ENCODE results near the gene LYRM9.
"Not testable (repeated sequence)": the region's sequence is repeated elsewhere in the genome, so short reads cannot be mapped to it uniquely, and the experiment has no call there.

LYRM9 gene

DNA sequence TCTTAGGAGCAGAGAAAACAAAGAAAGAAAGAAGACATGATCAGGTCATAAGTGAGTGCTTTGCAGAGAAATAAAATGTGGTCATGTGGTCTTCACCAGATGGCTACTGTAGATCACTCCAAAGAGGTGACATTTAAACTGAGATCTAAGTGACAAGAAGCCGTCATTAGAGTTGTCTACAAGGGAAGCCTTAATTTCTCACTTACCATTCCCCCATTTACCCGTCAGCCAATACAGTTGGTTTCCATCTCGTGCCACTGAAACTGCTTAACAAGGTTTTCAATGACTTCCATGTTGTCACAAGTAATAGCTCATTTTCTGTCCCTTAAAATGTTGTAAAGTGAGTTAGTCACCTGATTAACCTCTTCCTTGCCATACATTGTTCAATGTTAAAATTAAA lies 6.4 kb upstream of the LYRM9 start:
- no peak overlapping the region for H2AFZ ChIP-seq (ENCODE audit: low read depth, low read length)
- H3K4me3 ChIP-seq (ENCODE audit: low read length), result no peak overlapping the region
- H3K4me1 ChIP-seq (ENCODE audit: insufficient read depth, low read length), result peaks cover 15% of the 10 kb centered on the region
- H3K9me3 ChIP-seq (ENCODE audit: low read length), result no peaks in the 10 kb centered on the region
- H3K27me3 ChIP-seq (ENCODE audit: insufficient read depth, low read length), result no peaks in the 10 kb centered on the region
- no peaks in the 10 kb centered on the region for H3K36me3 ChIP-seq (ENCODE audit: insufficient read depth, low read length)

- no peak overlapping the region for H3K4me3 ChIP-seq (ENCODE audit: low read length)
- peaks cover 23% of the 10 kb centered on the region for H3K4me1 ChIP-seq (ENCODE audit: insufficient read depth, low read length)
- no peaks in the 10 kb centered on the region for H3K27me3 ChIP-seq (ENCODE audit: insufficient read depth, low read length)
- no peaks in the 10 kb centered on the region for H3K36me3 ChIP-seq (ENCODE audit: insufficient read depth, low read length)
- no peak overlapping the region for H2AFZ ChIP-seq (ENCODE audit: low read depth, low read length)
- no peaks in the 10 kb centered on the region for H3K9me3 ChIP-seq (ENCODE audit: low read length)
Measured at GRCh38 chr17:27898096-27898495, 4.9 kb upstream of the LYRM9 start.

DNA sequence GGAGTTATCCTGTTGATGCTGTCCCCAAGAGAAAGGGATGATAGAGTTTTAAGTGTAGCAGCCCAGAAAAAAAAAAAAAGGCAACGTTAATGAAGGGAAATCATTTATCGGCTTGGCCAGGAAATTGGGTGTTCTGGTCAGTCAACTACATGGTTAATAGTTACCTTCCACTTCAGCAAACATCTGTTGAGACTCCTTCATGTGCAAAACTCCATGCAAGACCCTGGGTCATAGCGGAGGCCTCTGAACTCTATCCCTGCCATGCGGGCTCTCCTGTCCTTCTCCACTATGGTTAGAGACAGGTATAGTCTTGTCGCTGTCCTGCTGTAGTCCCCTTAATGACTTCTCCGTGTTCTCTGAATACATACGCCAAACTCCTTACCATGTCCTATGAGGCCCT lies 3.5 kb upstream of the LYRM9 start:
- Histone ChIP-seq H3K27me3 (ENCODE audit: insufficient read depth, low read length) (no peaks in the 10 kb centered on the region), H3K9me3 (ENCODE audit: low read length) (no peaks in the 10 kb centered on the region), H2AFZ (ENCODE audit: low read depth, low read length) (no peak overlapping the region), H3K4me1 (ENCODE audit: insufficient read depth, low read length) (peaks cover 29% of the 10 kb centered on the region), H3K36me3 (ENCODE audit: insufficient read depth, low read length) (no peaks in the 10 kb centered on the region), H3K4me3 (ENCODE audit: low read length) (no peak overlapping the region)

DNA sequence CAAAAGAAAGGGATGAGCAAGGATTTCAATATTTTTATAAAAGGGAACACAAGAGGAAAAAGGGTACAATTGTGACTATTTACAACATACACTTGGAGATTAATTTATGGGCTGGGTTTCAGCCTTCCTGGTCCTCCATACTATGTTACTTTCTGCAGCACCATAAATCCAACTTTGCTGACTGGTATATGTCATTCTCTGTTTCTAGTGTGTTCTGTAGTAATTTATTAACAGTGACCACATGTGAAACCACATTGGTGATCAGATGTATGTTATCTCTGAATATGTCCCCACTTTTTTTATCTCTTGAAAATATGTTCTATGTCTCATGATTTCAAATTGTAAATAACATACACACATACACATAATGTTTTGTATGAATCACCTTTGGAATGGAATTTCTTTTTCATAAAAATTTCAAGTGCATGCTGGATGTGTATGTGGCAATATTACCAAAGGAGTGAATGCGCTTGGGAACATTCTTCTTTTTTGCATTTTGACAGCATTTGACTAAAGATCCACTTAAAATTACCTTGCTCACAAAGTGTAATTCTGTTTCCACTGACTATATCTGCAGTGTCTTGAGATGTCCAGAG lies 2.9 kb upstream of the LYRM9 start:
- no peak overlapping the region for H2AFZ ChIP-seq (ENCODE audit: low read depth, low read length)
- H3K9me3 ChIP-seq (ENCODE audit: low read length), result no peaks in the 10 kb centered on the region
- peaks cover 29% of the 10 kb centered on the region for H3K4me1 ChIP-seq (ENCODE audit: insufficient read depth, low read length)
- H3K27me3 ChIP-seq (ENCODE audit: insufficient read depth, low read length), result no peaks in the 10 kb centered on the region
- H3K4me3 ChIP-seq (ENCODE audit: low read length), result no peak overlapping the region
- no peaks in the 10 kb centered on the region for H3K36me3 ChIP-seq (ENCODE audit: insufficient read depth, low read length)

- Histone ChIP-seq H3K4me1 (ENCODE audit: insufficient read depth, low read length) (peaks cover 29% of the 10 kb centered on the region), H3K4me3 (ENCODE audit: low read length) (no peak overlapping the region), H3K27me3 (ENCODE audit: insufficient read depth, low read length) (no peaks in the 10 kb centered on the region), H3K36me3 (ENCODE audit: insufficient read depth, low read length) (no peaks in the 10 kb centered on the region), H2AFZ (ENCODE audit: low read depth, low read length) (no peak overlapping the region), H3K9me3 (ENCODE audit: low read length) (no peaks in the 10 kb centered on the region)
Measured at GRCh38 chr17:27895123-27895895, 2.1 kb upstream of the LYRM9 start.

DNA sequence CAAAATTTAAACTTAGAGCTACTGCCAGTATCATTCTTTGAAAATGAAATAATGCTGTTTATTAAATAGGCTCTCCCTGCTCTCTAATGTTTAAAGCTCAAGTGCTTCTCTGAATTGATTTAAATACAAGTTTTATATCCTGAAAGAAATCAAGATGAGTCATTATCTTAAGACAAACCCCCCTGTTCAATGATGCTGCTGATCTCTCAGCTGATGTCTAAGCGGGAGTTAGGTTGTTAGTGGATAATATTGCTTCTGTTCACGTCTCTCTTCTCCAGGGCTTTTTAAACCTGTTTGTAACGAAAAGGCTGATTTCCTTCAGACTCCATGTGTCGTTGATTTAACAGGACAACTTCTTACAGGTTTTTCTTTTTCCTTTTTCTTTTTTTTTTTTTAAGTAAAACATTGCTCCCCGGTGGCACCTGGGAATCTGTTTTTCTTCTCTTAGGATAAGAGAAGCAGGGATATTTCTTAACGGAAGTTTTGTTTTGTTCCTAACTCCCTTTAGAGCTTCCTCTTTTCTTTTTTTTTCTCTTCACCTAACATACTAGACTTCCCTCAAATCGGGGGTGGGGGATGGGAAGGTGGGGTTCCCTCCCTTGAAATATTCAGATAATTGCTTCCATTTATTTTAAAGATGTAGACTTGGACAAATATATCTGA lies 807 bp upstream of the LYRM9 start:
- Histone ChIP-seq H3K9me3 (ENCODE audit: low read length) (no peaks in the 10 kb centered on the region), H3K4me3 (ENCODE audit: low read length) (no peak overlapping the region), H3K4me1 (ENCODE audit: insufficient read depth, low read length) (peaks cover 36% of the 10 kb centered on the region), H2AFZ (ENCODE audit: low read depth, low read length) (no peak overlapping the region), H3K27me3 (ENCODE audit: insufficient read depth, low read length) (no peaks in the 10 kb centered on the region), H3K36me3 (ENCODE audit: insufficient read depth, low read length) (no peaks in the 10 kb centered on the region)

DNA sequence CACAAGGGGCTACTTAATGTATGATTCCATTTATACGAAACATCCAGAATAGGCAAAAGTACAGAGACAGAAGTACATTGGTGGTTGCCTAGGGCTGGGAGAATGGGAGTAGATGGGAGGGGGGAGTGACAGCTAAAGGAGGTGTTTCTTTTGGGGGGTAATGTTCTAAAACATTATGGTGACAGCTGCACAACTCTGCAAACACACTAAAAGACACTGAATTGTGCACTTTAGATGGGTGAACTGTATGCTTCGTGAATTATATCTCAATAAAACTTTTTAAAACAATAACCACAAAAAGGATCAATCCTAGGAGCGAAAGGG lies 661 bp downstream of the LYRM9 start:
- Histone ChIP-seq H3K4me1 (ENCODE audit: insufficient read depth, low read length) (peaks cover 43% of the 10 kb centered on the region), H3K36me3 (ENCODE audit: insufficient read depth, low read length) (no peaks in the 10 kb centered on the region), H3K27me3 (ENCODE audit: insufficient read depth, low read length) (no peaks in the 10 kb centered on the region), H3K9me3 (ENCODE audit: low read length) (no peaks in the 10 kb centered on the region), H2AFZ (ENCODE audit: low read depth, low read length) (peak overlapping the region; percentile 69), H3K4me3 (ENCODE audit: low read length) (peak overlapping the region; percentile 66)

DNA sequence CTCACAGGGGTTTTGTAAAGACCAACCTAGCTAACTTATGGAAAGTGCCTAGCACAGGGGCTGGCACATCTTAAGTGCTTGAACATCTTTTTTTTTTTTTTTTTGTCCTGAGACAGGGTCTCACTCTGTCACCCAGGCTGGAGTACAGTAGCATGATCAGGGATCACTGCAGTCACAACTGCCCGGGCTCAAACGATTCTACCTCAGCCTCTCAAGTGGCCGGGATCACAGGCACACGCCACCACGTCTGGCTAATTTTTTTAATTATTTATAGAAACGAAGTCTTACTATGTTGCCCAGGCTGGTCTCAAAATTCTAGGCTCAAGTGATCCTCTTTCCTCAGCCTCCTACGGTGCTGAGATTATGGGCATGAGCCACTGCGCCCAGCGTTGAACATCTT lies 1.3 kb downstream of the LYRM9 start:
- H2AFZ ChIP-seq (ENCODE audit: low read depth, low read length), result no peak overlapping the region
- H3K9me3 ChIP-seq (ENCODE audit: low read length), result no peaks in the 10 kb centered on the region
- H3K27me3 ChIP-seq (ENCODE audit: insufficient read depth, low read length), result no peaks in the 10 kb centered on the region
- no peaks in the 10 kb centered on the region for H3K36me3 ChIP-seq (ENCODE audit: insufficient read depth, low read length)
- H3K4me1 ChIP-seq (ENCODE audit: insufficient read depth, low read length), result peaks cover 43% of the 10 kb centered on the region
- H3K4me3 ChIP-seq (ENCODE audit: low read length), result no peak overlapping the region

DNA sequence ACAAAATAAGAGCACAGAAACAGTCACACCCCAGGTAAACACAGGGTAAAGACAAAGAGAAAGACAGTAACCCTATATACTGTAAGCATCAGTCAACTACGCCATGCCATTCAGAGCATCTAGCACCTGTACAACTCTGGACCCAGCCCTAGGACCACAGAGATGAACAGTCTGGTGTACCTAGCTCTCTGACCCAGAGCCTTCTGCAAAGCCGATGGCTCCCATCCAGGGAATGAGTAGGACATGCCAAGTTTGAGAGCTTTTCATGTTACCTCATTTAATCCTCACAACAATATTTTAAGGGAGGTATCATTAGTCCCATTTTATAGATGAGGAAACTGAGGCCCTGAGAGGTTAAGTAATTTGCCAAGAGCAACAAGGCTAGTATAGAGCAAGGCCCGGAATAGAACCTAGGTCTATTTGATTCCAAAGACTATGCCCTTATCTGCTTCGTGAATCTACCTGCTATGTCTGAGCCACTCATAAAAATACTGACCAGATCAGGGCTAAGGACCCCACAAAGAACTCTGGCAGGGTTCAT lies 3.4 kb downstream of the LYRM9 start:
- Histone ChIP-seq H3K4me3 (ENCODE audit: low read length) (no peak overlapping the region), H3K4me1 (ENCODE audit: insufficient read depth, low read length) (peaks cover 31% of the 10 kb centered on the region), H3K36me3 (ENCODE audit: insufficient read depth, low read length) (no peaks in the 10 kb centered on the region), H2AFZ (ENCODE audit: low read depth, low read length) (no peak overlapping the region), H3K9me3 (ENCODE audit: low read length) (no peaks in the 10 kb centered on the region), H3K27me3 (ENCODE audit: insufficient read depth, low read length) (no peaks in the 10 kb centered on the region)

- Histone ChIP-seq H3K4me3 (ENCODE audit: low read length) (no peak overlapping the region), H3K36me3 (ENCODE audit: insufficient read depth, low read length) (no peaks in the 10 kb centered on the region), H3K9me3 (ENCODE audit: low read length) (no peaks in the 10 kb centered on the region), H3K4me1 (ENCODE audit: insufficient read depth, low read length) (peaks cover 22% of the 10 kb centered on the region), H3K27me3 (ENCODE audit: insufficient read depth, low read length) (no peaks in the 10 kb centered on the region), H2AFZ (ENCODE audit: low read depth, low read length) (no peak overlapping the region)
Measured at GRCh38 chr17:27888945-27889344, 4.2 kb downstream of the LYRM9 start.

DNA sequence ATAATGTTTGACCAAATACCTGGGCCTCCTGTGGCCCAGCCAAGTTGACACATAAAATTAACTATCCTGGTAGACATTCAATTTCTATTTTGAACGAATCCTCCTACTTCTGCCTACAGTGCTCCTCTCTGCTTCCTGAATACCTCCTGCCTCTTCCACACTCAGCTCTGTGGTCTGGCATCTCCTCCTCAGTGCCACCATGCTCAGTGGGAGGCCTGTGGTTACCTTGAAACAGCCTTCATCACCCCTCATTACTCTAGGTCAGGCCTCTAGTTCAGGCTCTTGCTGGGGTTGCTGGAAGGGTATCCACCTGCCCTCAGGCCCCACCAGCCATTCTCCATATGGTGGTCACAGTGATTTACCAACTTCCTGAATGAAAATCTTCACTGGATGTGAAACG lies 5.1 kb downstream of the LYRM9 start:
- Histone ChIP-seq H3K27me3 (ENCODE audit: insufficient read depth, low read length) (no peaks in the 10 kb centered on the region), H3K4me1 (ENCODE audit: insufficient read depth, low read length) (peaks cover 20% of the 10 kb centered on the region), H3K9me3 (ENCODE audit: low read length) (no peaks in the 10 kb centered on the region), H3K36me3 (ENCODE audit: insufficient read depth, low read length) (no peaks in the 10 kb centered on the region), H3K4me3 (ENCODE audit: low read length) (no peak overlapping the region), H2AFZ (ENCODE audit: low read depth, low read length) (no peak overlapping the region)

- peaks cover 14% of the 10 kb centered on the region for H3K4me1 ChIP-seq (ENCODE audit: insufficient read depth, low read length)
Measured at GRCh38 chr17:27886348-27886906, 6.7 kb downstream of the LYRM9 start.

GRCh38 chr17:27882162-27882840 lies 10.9 kb downstream of the LYRM9 start:
- Histone ChIP-seq H3K9me3 (ENCODE audit: low read length) (no peaks in the 10 kb centered on the region), H2AFZ (ENCODE audit: low read depth, low read length) (no peak overlapping the region), H3K4me3 (ENCODE audit: low read length) (no peak overlapping the region), H3K27me3 (ENCODE audit: insufficient read depth, low read length) (no peaks in the 10 kb centered on the region), H3K36me3 (ENCODE audit: insufficient read depth, low read length) (peaks cover 4% of the 10 kb centered on the region), H3K4me1 (ENCODE audit: insufficient read depth, low read length) (no peaks in the 10 kb centered on the region)

More at GRCh38 chr17:27886348-27886906, 6.7 kb downstream of the LYRM9 start:
- H2AFZ ChIP-seq (ENCODE audit: low read depth, low read length); H3K27me3 ChIP-seq (ENCODE audit: insufficient read depth, low read length); H3K4me3 ChIP-seq (ENCODE audit: low read length); H3K36me3 ChIP-seq (ENCODE audit: insufficient read depth, low read length); H3K9me3 ChIP-seq (ENCODE audit: low read length): not testable (repeated sequence)
